ENCODE measurements around the gene GJD3.

The GJD3 gene

DNA sequence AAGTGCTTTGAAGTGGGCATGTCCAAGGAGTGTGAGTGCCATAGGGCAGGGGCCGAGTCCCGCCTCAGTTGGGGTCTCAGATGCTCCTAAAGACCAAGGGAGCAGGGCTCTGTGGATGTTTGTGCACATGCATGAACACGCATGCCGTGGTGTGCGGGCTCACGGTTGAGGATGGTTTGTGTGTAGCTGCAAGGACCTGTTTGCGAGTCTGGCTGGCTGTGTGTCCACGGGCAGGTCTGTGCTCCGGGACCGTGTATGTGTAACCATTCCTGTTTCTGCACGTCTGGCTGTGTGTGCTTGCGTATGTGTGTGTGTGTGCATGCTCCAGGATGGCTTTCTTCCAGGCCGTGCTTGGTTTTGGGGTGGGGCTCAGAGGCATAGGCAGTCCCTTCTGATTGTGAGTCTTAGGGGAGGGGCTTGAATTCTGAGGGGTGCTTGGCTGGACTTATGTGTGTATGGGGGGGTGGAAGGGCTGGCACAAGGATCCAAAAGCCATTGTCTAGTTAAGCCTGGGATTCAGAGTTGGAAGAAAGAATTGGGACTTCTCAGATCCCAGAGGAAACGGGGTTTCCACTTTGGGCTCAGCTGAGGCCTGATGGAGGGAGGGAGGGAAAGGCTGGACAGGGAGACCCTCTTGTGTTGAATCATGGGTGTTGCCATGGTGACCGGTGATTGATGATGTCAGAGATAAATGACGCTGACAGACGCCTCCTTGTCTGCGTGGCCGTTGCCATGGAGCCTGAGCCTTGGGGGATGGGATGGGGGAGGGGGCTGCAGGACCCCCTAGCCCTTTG is 14.4 kb downstream of the GJD3 start:
- TF ChIP-seq, protein P1, sequence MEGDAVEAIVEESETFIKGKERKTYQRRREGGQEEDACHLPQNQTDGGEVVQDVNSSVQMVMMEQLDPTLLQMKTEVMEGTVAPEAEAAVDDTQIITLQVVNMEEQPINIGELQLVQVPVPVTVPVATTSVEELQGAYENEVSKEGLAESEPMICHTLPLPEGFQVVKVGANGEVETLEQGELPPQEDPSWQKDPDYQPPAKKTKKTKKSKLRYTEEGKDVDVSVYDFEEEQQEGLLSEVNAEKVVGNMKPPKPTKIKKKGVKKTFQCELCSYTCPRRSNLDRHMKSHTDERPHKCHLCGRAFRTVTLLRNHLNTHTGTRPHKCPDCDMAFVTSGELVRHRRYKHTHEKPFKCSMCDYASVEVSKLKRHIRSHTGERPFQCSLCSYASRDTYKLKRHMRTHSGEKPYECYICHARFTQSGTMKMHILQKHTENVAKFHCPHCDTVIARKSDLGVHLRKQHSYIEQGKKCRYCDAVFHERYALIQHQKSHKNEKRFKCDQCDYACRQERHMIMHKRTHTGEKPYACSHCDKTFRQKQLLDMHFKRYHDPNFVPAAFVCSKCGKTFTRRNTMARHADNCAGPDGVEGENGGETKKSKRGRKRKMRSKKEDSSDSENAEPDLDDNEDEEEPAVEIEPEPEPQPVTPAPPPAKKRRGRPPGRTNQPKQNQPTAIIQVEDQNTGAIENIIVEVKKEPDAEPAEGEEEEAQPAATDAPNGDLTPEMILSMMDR (IDR thresholded peaks at IDR 0.05) = no peak

DNA sequence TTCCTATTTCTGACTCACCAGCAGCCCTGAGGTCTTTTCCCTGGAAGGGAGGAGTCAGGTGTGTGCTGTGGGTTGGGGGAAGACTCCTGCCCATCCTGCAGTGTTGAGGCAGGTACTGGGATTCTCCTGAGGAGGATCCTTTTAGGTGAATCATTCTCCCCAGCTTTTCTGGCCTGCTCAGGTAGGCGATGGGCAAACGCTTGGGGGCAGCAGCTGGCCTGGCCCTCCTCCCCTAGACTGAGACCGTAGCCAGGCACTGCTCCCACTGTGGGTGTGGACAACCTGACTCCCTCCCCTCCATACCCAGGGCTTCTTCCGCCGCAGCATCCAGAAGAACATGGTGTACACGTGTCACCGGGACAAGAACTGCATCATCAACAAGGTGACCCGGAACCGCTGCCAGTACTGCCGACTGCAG is 15.1 kb downstream of the GJD3 start:
- TF ChIP-seq, protein P1 (IDR thresholded peaks at IDR 0.05) = no peak

DNA sequence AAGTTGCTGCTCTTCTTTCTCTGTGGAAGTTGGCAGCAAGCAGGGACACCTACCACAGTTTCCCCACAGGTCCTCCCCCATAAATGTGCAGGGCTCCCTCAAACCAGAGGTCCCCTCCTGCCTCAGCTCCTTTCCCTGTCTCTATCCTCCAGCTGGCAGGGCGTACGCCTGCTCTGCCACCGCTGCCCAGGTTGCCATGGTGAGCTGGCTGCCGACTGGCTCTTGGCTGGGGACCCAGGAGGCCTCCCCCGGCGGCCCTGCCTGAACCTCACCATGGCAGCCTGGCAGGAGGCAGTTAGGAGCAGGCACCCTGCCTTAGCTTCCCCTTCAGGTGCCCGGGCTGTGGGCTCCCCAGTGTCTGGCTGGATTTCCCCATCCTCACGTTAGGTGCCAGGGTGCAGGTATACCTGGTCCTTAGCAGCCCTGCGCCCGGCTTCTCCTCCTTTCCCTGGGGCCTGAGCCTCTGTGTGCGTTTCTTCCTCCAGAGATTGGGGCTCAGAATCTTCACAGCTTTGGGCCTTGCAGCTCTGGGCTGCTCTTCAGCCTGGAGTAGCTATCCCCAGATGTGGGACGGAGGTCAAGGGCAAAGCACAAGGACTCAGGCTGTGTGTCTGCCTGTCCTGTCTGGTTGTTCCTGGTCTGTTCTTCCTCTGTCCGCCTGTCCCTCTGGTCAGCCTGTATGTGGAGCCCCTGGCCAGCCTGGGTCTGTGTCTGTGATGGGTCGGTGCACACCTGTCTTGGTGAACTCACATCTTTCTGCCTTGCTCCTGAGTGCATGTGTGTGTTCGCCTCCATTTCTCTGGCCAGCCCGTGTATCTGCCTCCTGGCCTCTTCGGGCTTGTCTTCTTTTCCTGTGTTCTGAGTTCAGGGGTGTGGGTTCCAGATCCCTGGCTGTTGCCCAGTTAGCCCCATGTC is 15.7 kb downstream of the GJD3 start:
- TF ChIP-seq, protein P1 (IDR thresholded peaks at IDR 0.05) = no peak

DNA sequence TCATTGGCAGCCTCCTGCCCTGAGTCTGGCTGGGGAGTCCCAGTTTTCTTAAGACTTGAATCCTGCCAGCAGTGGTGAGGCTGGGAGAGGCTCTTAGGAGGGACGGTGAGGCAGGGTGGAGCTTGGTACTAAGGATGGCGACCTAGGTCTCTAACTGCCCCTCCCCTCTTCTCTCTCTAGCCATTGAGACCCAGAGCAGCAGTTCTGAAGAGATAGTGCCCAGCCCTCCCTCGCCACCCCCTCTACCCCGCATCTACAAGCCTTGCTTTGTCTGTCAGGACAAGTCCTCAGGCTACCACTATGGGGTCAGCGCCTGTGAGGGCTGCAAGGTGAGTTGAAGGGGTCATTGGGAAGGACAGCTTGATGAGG is 16.4 kb downstream of the GJD3 start:
- TF ChIP-seq, protein P1 (IDR thresholded peaks at IDR 0.05) = no peak

DNA sequence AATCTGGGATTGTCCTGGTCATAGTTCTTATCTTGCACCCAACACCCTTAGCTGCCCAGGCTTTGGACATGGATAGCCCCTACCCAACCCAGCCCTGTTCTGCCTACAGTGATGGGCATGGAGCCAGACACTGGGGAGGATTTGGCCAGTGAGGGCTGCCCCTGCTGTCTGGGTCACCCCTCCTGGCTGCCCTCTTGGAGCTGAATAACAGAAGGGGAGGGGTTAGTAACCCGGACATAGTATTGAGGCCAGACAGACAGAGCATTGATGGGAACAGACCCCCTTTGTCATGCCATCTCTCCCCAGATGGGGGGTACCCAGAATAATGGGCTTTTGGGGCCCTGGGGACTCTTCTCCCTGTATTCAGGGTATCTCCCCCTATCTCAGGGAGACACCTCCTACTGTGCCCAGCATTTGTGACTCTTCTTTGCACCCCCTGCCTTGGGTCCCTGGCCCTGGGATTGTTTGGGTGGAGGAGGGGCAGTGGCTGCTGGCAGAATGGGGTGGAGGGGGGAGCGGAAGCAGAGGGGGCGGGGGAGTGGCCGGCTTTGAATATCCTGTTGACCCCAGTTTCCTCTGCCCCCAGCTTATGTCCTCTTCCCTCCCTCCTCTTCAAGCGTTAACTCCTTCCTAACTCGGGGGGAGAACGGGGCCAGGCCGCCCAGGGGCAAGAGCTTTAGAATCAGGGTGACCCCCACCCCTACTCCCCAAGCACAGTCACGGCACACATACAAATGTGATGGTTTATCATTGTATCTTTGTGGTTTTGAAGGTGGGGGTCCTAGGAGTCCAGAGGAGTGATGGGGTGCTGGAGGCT is 17.0 kb downstream of the GJD3 start:
- TF ChIP-seq, protein P1 (IDR thresholded peaks at IDR 0.05) = no peak

DNA sequence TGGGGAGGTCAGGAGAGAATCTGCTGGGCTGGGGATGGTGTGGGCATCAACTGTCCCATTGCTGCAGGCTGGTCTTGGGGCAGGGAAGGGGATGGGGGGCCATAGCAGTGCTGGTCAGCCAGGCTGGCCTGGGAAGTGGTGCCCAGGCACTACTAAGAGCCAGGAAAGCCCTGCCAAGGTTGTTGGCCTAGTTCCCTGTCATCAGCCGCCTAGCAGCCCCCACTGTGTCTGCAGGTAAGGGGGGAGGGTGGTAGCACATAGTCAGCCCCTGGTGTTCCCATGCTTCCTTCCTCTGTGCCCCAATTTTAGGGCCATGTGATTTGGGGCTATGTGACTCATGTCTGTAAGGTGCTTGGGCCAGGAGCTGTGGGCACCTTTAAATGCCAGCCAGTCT is 17.8 kb downstream of the GJD3 start:
- TF ChIP-seq, protein P1 (IDR thresholded peaks at IDR 0.05) = no peak
